Measurements from ENCODE around the gene ABHD4.
"Not testable (repeated sequence)": the region's sequence is repeated elsewhere in the genome, so short reads cannot be mapped to it uniquely, and the experiment has no call there.

Gene ABHD4, protein sequence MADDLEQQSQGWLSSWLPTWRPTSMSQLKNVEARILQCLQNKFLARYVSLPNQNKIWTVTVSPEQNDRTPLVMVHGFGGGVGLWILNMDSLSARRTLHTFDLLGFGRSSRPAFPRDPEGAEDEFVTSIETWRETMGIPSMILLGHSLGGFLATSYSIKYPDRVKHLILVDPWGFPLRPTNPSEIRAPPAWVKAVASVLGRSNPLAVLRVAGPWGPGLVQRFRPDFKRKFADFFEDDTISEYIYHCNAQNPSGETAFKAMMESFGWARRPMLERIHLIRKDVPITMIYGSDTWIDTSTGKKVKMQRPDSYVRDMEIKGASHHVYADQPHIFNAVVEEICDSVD

GRCh38 chr14:22598099-22598895, at the start of gene ABHD4:
ABHD4 (plus strand) TSS chr14:22598300; CDS start chr14:22598307, 7 bp downstream.
- DNase-seq = peak; percentile 86

GRCh38 chr14:22549324-22549962, 48.7 kb upstream of the ABHD4 start:
- no peak for DNase-seq

GRCh38 chr14:22549981-22550673, 48.0 kb upstream of the ABHD4 start:
- no peak for DNase-seq

DNA sequence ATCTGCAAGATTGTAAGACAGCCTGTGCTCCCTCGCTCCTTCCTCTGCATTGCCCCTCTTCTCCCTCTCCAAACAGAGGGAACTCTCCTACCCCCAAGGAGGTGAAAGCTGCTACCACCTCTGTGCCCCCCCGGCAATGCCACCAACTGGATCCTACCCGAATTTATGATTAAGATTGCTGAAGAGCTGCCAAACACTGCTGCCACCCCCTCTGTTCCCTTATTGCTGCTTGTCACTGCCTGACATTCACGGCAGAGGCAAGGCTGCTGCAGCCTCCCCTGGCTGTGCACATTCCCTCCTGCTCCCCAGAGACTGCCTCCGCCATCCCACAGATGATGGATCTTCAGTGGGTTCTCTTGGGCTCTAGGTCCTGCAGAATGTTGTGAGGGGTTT, 46.5 kb upstream of the ABHD4 start:
- no peak for DNase-seq

DNA sequence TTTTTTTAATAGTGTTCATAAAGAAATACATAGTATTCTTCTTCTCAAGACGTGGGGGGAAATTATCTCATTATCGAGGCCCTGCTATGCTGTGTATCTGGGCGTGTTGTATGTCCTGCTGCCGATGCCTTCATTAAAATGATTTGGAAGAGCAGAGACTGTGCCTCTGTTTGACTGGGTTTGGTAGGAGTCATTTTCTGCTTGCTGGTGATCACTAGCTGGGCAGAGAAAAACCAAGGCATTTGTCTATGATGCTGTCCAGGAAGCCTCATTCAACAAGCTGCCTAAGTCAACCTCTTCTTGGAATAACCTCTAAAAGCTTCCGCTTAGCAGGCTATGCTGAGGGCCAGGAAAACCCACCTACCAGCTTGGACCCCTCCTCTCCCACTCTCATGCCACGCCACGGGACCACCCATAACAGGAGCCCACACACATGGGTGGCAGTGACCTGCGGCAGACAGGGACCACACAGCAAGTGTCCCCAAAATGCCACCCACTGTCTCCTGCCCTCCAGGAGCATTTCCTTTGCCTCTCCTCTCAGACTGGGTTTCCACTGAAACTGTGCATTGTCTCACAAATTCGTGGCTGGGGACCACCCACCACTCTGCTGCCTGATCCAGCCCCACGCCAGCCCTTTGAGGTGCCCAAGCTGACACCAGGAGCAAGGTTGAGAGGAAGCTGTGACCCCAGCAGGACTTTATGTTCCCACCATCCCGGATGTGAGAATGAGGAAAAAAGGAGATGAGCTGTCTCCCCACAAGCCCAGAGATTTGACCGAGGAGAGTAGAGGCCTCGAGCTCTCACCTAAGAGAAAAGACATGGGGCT, 45.9 kb upstream of the ABHD4 start:
- DNase-seq = no peak

DNA sequence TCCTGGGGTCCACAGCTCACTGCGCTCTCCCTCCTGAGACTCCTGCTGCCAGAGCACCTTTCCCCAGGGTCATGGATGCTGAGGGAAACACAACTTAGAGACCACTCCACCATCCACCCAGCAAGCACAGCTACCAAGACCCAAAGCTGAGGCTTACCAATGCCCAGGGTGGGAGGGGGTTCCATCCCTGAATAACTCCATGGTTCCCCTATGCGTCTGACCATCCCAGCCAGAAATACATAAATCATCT, 45.3 kb upstream of the ABHD4 start:
- no peak for DNase-seq

DNA sequence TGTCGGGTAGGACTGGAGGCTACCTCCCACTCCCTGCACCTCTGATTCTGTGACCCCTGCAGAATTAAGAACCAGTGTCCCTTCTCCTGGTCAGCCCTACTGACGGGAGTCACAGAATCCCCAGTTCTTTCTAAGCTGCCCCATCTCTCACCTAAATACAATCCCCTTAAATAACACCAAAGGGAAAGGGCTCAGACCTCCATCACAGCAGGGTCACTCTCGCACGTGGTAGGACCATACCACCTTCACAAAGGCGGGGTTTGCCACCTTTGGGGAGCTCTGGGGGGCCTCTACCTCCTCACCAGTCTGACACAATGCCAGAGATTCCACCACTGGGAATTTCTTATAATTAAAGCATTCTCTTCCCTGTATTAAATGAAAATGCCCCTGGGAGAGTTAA, 44.7 kb upstream of the ABHD4 start:
- no peak for DNase-seq

DNA sequence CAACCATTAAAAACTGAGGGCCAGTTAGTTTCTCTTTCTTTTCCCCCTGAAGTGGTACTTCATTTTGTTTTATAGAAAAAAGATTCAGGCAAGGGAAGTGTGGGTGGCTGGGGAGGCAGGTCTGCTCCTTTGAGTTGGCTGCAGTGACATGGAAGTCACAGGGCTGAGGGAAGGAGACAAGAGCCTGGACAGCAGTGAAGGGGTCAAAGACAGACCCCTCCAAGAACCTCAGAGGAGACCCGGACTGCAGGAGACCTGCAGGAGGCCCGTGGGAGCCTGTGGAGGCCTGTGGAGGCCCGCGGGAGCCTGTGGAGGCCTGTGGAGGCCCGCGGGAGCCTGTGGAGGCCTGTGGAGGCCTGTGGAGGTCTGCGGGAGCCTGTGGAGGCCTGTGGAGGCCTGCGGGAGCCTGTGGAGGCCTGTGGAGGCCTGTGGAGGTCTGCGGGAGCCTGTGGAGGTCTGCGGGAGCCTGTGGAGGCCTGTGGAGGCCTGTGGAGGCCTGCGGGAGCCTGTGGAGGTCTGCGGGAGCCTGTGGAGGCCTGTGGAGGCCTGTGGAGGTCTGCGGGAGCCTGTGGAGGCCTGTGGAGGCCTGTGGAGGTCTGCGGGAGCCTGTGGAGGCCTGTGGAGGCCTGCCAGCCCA, 44.1 kb upstream of the ABHD4 start:
- not testable (repeated sequence) for DNase-seq

DNA sequence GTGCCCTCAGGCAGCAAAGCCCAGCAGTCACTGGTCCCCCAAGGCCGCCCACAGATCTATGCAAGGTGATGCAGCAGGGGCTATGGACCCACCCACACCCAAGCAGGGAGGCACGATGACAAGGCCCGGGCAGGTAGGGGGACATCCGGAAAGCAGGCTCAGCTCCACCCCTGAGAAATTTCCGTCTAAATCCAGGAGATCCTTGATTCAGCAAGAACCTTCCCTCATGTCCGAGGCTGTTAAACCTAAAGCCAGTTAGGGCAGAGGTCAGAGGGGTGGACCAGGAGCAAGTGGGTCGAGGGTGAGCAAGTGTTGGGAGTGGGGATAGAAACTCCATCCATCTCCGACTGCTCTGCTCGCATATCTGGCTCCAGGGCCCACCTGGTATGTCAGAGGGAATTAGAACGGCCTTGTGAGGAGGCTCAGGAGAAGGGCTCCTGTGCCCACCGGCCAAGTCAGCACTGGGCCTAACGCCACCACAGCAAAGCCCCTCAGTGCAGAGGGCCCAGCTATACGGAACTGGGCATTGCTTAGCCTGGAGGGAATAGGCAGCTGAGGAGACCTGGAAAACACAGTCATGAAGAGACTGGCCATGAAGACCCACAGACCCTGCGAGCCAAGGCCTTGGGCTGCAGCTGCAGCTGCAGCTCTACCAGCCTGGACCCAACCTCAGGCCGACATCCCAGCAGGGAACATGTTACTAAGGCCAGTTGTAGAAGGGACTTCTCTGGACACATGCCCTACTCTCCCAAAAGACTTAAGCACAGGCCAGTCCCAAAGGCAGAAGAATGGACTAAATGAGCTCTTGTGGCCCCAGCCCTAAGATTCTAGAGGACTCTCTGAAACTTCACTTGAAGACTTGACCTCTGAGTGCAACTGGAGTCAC, 43.4 kb upstream of the ABHD4 start:
- no peak for DNase-seq

- DNase-seq = no peak
Measured at GRCh38 chr14:22555384-22556011, 42.6 kb upstream of the ABHD4 start.

GRCh38 chr14:22556021-22556989, 41.8 kb upstream of the ABHD4 start:
- no peak for DNase-seq

- peak; percentile 87 for DNase-seq
Measured at GRCh38 chr14:22556990-22557623, 41.0 kb upstream of the ABHD4 start.

DNA sequence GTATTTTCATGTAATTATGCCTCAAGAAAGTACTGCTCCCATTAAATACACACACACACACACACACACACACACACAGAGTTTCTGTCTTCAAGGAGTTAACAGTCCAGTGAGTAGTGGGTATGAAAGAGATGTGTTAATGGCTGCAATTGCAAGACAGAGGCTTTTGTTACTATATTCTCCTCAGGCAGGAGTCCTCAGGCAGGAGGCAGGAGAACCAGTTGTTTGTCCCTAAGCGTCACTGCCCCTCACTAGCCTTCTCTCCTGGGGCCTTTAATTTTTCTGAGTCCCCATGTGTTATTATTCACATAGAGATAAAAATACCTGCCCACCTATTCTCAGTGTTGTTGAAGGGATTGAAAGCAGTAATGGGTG, 40.3 kb upstream of the ABHD4 start:
- DNase-seq = no peak

DNA sequence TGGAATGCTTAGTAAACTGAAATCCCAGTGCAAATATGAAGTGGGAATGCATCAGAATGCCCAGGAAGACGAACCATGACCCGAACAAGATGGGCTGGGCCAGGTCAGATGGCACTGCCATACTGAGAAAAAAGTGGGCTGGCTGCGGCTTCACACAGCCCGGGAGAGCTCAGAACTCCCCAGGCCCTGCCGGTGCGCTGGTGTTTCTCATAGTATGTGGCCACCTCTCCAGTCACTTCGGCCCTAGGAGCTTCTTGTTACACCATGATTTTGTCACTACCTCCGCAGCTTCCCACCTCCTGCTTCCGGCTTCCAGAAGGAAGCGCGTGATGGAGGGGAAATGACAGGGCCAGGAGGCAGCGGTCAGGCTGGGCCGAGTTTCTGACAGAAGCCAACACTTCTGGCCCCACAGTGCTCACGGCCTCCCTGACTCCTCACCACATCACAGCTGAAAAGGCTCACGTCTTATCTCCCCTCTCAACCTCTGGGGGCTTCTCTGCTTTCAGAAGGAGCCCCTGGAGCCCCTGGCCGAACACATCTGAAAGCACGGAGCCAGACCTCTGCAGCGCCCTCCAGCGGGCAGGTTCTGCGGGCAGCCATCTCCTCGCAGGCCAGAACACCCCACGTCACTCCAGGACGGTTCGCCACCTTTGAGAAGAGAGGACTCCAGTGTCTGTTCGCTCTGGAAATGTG, 39.7 kb upstream of the ABHD4 start:
- no peak for DNase-seq

DNA sequence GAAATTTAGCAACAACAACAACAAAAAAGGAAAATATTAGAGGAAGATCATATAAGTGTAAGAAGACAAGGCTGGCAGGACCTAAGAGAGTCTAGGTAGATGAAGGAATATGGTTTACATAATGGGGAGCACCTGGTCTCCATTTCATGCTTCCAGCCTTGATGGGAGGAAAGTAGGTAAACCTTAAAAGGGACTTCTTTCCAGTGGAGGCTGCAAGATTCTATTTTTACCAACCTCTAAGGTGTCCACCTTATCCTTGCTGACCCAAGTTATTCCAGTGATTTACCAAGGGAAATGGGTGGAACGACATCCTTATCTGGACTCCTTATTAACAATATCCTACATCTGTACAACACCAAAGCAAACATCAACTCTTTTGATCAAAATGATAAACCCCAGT, 39.1 kb upstream of the ABHD4 start:
- DNase-seq = no peak

GRCh38 chr14:22560662-22561365, 37.3 kb upstream of the ABHD4 start:
- DNase-seq = no peak

GRCh38 chr14:22561366-22561660, 36.8 kb upstream of the ABHD4 start:
- DNase-seq = no peak

Data from midbrain (tissue), 1 donor.